Suprapubic skin (tissue), 4 donors: ENCODE measurements around the gene AK2.

ENCODE experiments used
- EP300 ChIP-seq: sonication (generic); formaldehyde crosslinking; IDR thresholded peaks from one replicate; pipeline ENCODE4 v1.6.1; 2017; ENCODE audit warnings: antibody characterized with exemption
- POLR2A ChIP-seq, 2 donors: fragments of 450-650 bp; IDR thresholded peaks; one replicate each; pipeline ENCODE4 v1.6.1; 2017; ENCODE audit warnings: antibody characterized with exemption in 2 of 2, mild to moderate bottlenecking in 2 of 2, moderate library complexity in 2 of 2
- POLR2AphosphoS5 ChIP-seq, 3 donors: sonication (generic); formaldehyde crosslinking; IDR thresholded peaks; one replicate each; pipeline ENCODE4 v1.6.1; 2017; ENCODE audit warnings: antibody characterized with exemption in 3 of 3
- TF ChIP-seq, protein P1 (sequence below), 2 donors: fragments of 200-600 bp in 1 of 2; fragments of 450-650 bp in 1 of 2; sonication (generic) in 1 of 2; IDR thresholded peaks; one replicate each; pipeline ENCODE4 v1.5.1; 2016 to 2019; ENCODE audit warnings: antibody characterized with exemption in 2 of 2, mild to moderate bottlenecking in 1 of 2, moderate library complexity in 1 of 2

DNA sequence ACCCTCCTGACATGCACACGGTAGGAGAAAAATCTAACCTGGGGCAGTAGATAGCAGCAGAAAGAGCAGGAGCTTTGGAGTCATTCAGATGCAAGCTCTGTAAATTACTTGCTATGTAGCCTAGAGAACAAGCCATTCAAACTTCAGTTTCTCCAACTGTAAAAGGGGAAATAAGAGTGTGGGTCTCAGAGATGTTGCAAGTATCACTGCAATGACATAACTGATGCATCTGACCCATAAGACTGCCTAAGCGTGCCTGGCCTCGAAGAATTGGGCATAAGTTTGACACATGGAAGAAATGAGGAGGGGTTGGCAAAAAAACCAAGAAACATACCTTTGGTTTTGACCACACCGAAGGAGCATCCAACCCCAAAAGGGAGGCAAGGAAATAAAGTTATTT lies 5.2 kb downstream of the AK2 start:
- TF ChIP-seq POLR2AphosphoS5 (IDR thresholded peaks at IDR 0.05) (no peak), EP300 (no peak), POLR2A (IDR thresholded peaks at IDR 0.05) (no peak)
- TF ChIP-seq, protein P1, sequence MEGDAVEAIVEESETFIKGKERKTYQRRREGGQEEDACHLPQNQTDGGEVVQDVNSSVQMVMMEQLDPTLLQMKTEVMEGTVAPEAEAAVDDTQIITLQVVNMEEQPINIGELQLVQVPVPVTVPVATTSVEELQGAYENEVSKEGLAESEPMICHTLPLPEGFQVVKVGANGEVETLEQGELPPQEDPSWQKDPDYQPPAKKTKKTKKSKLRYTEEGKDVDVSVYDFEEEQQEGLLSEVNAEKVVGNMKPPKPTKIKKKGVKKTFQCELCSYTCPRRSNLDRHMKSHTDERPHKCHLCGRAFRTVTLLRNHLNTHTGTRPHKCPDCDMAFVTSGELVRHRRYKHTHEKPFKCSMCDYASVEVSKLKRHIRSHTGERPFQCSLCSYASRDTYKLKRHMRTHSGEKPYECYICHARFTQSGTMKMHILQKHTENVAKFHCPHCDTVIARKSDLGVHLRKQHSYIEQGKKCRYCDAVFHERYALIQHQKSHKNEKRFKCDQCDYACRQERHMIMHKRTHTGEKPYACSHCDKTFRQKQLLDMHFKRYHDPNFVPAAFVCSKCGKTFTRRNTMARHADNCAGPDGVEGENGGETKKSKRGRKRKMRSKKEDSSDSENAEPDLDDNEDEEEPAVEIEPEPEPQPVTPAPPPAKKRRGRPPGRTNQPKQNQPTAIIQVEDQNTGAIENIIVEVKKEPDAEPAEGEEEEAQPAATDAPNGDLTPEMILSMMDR (IDR thresholded peaks at IDR 0.05) = no peak
